ENCODE measurements around the gene VWA8. TPM values are rescaled to one million over a fixed set of nuclear protein-coding genes. Genes with fewer than 3 reads are reported as not detected.
"Not testable (repeated sequence)": the region's sequence is repeated elsewhere in the genome, so short reads cannot be mapped to it uniquely, and the experiment has no call there.

VWA8 gene
- total RNA-seq, 1 donor from 2014 or later: 14.6 TPM

DNA sequence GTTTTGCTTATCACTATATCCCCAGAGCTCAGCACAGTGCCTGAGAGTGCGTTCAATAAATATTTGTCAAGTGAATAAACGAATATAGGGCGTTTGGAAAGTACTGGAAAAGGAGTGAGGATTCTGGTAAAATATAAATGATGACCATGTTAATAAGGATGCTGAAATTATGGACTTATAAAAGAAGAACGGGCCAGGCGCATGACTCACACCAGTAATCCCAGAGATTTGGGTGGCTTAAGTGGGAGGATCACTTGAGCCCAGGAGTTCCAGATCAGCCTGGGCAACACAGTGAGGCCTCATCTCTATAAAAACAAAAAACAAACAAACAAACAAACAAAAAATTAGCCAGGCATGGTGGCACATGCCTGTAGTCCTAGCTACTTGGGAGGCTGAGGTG is 198.1 kb downstream of the VWA8 start:
- no peaks in the 10 kb centered on the region for H3K27me3 ChIP-seq (ENCODE audit: control insufficient read depth, insufficient read depth, low read length)
- H3K4me3 ChIP-seq (ENCODE audit: low read depth, low read length): no peak overlapping the region
- no peaks in the 10 kb centered on the region for H3K36me3 ChIP-seq (ENCODE audit: control insufficient read depth, insufficient read depth, low read length)
- no peak for DNase-seq (ENCODE audit: low read depth)
- TF ChIP-seq, protein P1, sequence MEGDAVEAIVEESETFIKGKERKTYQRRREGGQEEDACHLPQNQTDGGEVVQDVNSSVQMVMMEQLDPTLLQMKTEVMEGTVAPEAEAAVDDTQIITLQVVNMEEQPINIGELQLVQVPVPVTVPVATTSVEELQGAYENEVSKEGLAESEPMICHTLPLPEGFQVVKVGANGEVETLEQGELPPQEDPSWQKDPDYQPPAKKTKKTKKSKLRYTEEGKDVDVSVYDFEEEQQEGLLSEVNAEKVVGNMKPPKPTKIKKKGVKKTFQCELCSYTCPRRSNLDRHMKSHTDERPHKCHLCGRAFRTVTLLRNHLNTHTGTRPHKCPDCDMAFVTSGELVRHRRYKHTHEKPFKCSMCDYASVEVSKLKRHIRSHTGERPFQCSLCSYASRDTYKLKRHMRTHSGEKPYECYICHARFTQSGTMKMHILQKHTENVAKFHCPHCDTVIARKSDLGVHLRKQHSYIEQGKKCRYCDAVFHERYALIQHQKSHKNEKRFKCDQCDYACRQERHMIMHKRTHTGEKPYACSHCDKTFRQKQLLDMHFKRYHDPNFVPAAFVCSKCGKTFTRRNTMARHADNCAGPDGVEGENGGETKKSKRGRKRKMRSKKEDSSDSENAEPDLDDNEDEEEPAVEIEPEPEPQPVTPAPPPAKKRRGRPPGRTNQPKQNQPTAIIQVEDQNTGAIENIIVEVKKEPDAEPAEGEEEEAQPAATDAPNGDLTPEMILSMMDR (IDR thresholded peaks at IDR 0.05; ENCODE audit: insufficient read depth, low read length, poor library complexity, severe bottlenecking): no peak

DNA sequence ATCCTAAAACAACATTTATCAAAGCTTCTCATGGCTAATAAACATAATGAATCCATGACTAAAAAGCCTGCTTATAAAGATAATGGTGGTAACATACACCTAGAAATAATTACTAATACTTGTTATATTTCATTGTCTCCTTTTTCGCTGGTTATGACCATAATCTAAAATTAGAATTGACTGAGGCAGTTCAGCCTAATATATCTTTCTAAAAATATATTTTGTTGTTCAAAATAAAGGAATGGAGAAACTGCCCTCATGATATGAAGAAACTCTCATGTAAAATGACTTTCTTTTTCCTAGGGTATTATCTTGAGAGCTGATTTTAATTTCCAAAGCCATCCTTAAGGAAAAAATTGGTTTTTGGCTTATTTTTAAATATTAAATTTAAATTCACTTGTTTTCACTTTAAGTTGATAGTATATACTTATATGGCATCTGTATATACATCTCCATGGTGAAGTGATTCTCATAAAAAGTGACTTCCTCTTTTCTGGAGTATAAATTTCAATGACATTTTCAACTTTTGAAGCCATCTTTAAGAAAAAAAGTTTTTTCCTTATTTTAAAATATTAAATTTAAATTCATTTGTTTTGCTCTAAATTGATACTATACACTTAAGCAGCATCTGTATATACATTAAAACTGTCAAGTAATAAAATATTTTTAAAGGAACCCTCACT is 204.6 kb downstream of the VWA8 start:
- Histone ChIP-seq H3K27me3 (ENCODE audit: control insufficient read depth, insufficient read depth, low read length) (no peaks in the 10 kb centered on the region), H3K4me3 (ENCODE audit: low read depth, low read length) (no peak overlapping the region), H3K36me3 (ENCODE audit: control insufficient read depth, insufficient read depth, low read length) (no peaks in the 10 kb centered on the region)
- TF ChIP-seq, protein P1 (IDR thresholded peaks at IDR 0.05; ENCODE audit: insufficient read depth, low read length, poor library complexity, severe bottlenecking): no peak
- no peak for DNase-seq (ENCODE audit: low read depth)

DNA sequence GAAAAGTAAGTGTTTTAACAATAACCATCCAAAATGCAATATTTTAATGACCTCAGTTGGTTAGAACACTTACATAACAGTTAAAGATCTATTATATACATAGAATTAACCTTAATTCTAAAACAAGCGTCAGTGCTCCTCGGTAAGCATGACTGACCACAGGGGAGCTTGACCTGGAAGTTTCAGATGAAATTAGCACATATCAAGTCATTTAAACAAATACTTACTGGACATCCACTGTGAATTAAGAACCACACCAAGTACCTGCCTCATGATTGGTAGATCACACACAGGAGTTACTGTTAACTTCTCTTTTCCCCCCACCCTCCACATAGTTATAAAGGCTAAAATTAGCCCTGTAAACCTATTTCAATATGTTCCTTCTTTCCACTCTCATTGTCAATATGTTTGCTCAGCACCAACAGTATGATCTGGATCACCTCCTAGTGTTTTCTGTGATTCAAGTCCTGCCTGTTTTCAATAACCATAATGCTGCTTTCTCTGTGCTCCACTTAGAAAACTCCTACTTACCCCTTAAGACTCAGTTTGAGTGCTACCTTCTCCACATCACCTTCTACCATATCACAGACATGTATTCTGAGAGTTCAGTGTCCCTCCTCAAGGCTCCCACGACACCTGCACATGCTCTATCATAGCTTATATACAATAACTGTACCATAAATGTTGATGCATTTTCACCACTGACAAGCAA is 209.0 kb downstream of the VWA8 start:
- no peak for DNase-seq (ENCODE audit: low read depth)
- TF ChIP-seq, protein P1 (IDR thresholded peaks at IDR 0.05; ENCODE audit: insufficient read depth, low read length, poor library complexity, severe bottlenecking): no peak
- Histone ChIP-seq H3K4me3 (ENCODE audit: low read depth, low read length) (no peak overlapping the region), H3K27me3 (ENCODE audit: control insufficient read depth, insufficient read depth, low read length) (no peaks in the 10 kb centered on the region), H3K36me3 (ENCODE audit: control insufficient read depth, insufficient read depth, low read length) (no peaks in the 10 kb centered on the region)

DNA sequence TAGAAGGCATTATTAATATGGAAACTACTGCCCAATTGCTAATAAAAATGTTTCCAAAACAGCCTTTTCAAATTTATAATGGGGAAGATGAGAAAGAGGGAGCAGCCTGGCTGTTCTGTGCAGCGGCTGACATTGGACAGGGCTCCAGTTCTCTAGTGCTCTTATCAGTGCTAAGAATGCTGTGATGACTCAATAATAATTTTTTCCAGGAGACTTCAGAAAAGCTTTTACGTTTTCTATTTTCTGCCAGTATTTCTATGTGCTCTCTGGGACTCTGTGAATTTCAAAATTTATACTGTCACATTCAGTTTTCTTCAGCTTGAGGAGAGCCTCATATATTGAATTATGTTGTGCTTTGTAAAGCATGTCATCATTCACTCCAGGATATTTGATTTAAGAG is 209.6 kb downstream of the VWA8 start:
- TF ChIP-seq, protein P1 (IDR thresholded peaks at IDR 0.05; ENCODE audit: insufficient read depth, low read length, poor library complexity, severe bottlenecking): no peak
- Histone ChIP-seq H3K27me3 (ENCODE audit: control insufficient read depth, insufficient read depth, low read length) (no peaks in the 10 kb centered on the region), H3K4me3 (ENCODE audit: low read depth, low read length) (no peak overlapping the region), H3K36me3 (ENCODE audit: control insufficient read depth, insufficient read depth, low read length) (no peaks in the 10 kb centered on the region)
- no peak for DNase-seq (ENCODE audit: low read depth)

DNA sequence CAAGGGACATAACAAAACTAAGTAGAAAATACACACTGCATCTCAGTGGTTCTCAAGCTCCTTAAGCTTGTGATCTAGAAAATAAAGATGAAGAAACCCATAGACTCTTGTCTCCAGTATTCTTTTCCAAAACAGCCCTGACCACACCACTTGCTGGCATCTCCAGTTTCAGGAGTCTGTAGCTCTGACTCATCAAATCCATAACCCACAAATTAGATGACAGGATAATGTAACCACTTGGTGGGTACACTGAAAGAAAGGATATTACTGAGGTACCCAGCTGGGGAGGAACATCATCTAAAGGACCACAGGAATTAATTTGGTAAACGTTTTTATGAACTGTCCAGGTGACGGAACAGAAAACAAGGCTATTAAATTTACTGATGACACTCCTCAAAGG is 214.7 kb downstream of the VWA8 start:
- Histone ChIP-seq H3K27me3 (ENCODE audit: control insufficient read depth, insufficient read depth, low read length) (no peaks in the 10 kb centered on the region), H3K4me3 (ENCODE audit: low read depth, low read length) (no peak overlapping the region), H3K36me3 (ENCODE audit: control insufficient read depth, insufficient read depth, low read length) (no peaks in the 10 kb centered on the region)
- peak; percentile 32 for DNase-seq (ENCODE audit: low read depth)
- TF ChIP-seq, protein P1 (IDR thresholded peaks at IDR 0.05; ENCODE audit: insufficient read depth, low read length, poor library complexity, severe bottlenecking): no peak

DNA sequence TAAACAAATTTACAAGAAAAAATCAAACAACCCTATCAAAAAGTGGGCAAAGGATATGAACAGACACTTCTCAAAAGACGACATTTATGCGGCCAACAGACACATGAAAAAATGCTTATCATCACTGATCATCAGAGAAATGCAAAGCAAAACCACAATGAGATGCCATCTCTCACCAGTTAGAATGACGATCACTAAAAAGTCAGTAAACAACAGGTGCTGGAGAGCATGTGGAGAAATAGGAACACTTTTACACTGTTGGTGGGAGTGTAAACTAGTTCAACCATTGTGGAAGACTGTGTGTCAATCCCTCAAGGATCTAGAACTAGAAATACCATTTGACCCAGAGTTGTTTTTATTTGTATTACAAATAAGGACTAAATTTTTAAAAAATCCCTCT is 215.4 kb downstream of the VWA8 start:
- H3K36me3 ChIP-seq (ENCODE audit: control insufficient read depth, insufficient read depth, low read length); H3K4me3 ChIP-seq (ENCODE audit: low read depth, low read length); H3K27me3 ChIP-seq (ENCODE audit: control insufficient read depth, insufficient read depth, low read length); DNase-seq (ENCODE audit: low read depth): not testable (repeated sequence)
